K562 (cell line): Measurements from ENCODE around the gene LRRC31.

Source experiments
- CTCF ChIP-seq, 3 experiments: IDR thresholded peaks in 2 of 3; conservative IDR thresholded peaks in 1 of 3; 2 replicates each; pipeline ENCODE4 v1.5.1; 2011 to 2012; ENCODE audit warnings: low read length in 3 of 3, mild to moderate bottlenecking in 3 of 3, control low read depth in 2 of 3, improper control_type of control experiment in 1 of 3, inconsistent platforms in 1 of 3, low read depth in 1 of 3, mixed read lengths in 1 of 3, moderate library complexity in 1 of 3; ENCODE audit not compliant: insufficient read depth in 2 of 3
- FOSL1 ChIP-seq: fragments of 200-800 bp; sonication (Bioruptor generic); conservative IDR thresholded peaks from 2 replicates; pipeline ENCODE4 v1.6.1; 2016; ENCODE audit warnings: missing genetic modification characterization, missing compliant biosample characterization
- MYC ChIP-seq, 2 experiments: fragments of 250-450 bp in 1 of 2; sonication (Bioruptor Pico) in 1 of 2; IDR thresholded peaks; 2 replicates each; pipeline versions ENCODE4 v1.5.1 to v1.6.1; 2012 to 2021; ENCODE audit warnings: low read depth in 2 of 2, borderline replicate concordance in 1 of 2, improper control_type of control experiment in 1 of 2, low read length in 1 of 2, mild to moderate bottlenecking in 1 of 2, moderate library complexity in 1 of 2
- SMC3 ChIP-seq: conservative IDR thresholded peaks from 2 replicates; pipeline ENCODE4 v1.6.1; 2011; ENCODE audit warnings: low read depth, low read length, improper control_type of control experiment; ENCODE audit not compliant: insufficient read depth
- SOX6 ChIP-seq: fragments of 450-650 bp; IDR thresholded peaks from 2 replicates; pipeline ENCODE4 v1.6.1; 2014; ENCODE audit warnings: mild to moderate bottlenecking
- TGIF2 ChIP-seq: sonication (generic); formaldehyde crosslinking; IDR thresholded peaks from 2 replicates; pipeline ENCODE4 v1.8.1; 2022; ENCODE audit warnings: mild to moderate bottlenecking, missing genetic modification reagents, moderate library complexity
- ZBTB43 ChIP-seq: sonication (generic); formaldehyde crosslinking; IDR thresholded peaks from 2 replicates; pipeline ENCODE4 v1.8.0; 2023; ENCODE audit warnings: mild to moderate bottlenecking, missing genetic modification reagents
- ZEB2 ChIP-seq: fragments of 450-650 bp; IDR thresholded peaks from 2 replicates; pipeline ENCODE4 v1.6.1; 2016
- ZFX ChIP-seq: sonication (generic); formaldehyde crosslinking; IDR thresholded peaks from 2 replicates; pipeline ENCODE4 v1.8.0; 2022; ENCODE audit warnings: mild to moderate bottlenecking, missing genetic modification reagents, moderate library complexity
- TF ChIP-seq, protein P1 (sequence below), 2 experiments: fragments of 200-800 bp in 1 of 2; sonication (Bioruptor generic) in 1 of 2; sonication (generic) in 1 of 2; formaldehyde crosslinking in 1 of 2; IDR thresholded peaks in 1 of 2; conservative IDR thresholded peaks in 1 of 2; 2 replicates each; pipeline versions ENCODE4 v1.5.0 to v1.6.1; 2016 to 2020; ENCODE audit warnings: missing compliant biosample characterization in 1 of 2, missing genetic modification characterization in 1 of 2, missing genetic modification reagents in 1 of 2
- TF ChIP-seq, protein P2 (sequence below): sonication (generic); formaldehyde crosslinking; IDR thresholded peaks from 2 replicates; pipeline ENCODE4 v1.9.0; 2022; ENCODE audit warnings: mild to moderate bottlenecking, missing genetic modification reagents

- TF ChIP-seq CTCF (IDR thresholded peaks at IDR 0.05 in 2 of 3, conservative IDR thresholded peaks at IDR 0.05 in 1 of 3; ENCODE audit: insufficient read depth in 2 of 3, low read depth in 1 of 3, low read length in 3 of 3) (no peak), ZFX (CRISPR knock-in tag) (no peak), ZEB2 (no peak), TGIF2 (CRISPR knock-in tag) (no peak), SOX6 (no peak), MYC (IDR thresholded peaks at IDR 0.05; ENCODE audit: low read depth, low read length) (no peak), MYC (CRISPR knock-in tag; IDR thresholded peaks at IDR 0.05; ENCODE audit: borderline replicate concordance, low read depth) (no peak), FOSL1 (tag) (no peak), ZBTB43 (no peak), SMC3 (no peak)
- TF ChIP-seq, protein P1, sequence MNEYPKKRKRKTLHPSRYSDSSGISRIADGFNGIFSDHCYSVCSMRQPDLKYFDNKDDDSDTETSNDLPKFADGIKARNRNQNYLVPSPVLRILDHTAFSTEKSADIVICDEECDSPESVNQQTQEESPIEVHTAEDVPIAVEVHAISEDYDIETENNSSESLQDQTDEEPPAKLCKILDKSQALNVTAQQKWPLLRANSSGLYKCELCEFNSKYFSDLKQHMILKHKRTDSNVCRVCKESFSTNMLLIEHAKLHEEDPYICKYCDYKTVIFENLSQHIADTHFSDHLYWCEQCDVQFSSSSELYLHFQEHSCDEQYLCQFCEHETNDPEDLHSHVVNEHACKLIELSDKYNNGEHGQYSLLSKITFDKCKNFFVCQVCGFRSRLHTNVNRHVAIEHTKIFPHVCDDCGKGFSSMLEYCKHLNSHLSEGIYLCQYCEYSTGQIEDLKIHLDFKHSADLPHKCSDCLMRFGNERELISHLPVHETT (CRISPR knock-in tag; conservative IDR thresholded peaks at IDR 0.05 in 1 of 2, IDR thresholded peaks at IDR 0.05 in 1 of 2) = no peak
- TF ChIP-seq, protein P2, sequence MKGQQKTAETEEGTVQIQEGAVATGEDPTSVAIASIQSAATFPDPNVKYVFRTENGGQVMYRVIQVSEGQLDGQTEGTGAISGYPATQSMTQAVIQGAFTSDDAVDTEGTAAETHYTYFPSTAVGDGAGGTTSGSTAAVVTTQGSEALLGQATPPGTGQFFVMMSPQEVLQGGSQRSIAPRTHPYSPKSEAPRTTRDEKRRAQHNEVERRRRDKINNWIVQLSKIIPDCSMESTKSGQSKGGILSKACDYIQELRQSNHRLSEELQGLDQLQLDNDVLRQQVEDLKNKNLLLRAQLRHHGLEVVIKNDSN (CRISPR knock-in tag) = no peak
Observed at GRCh38 chr3:169848741-169849140, 21.0 kb downstream of the LRRC31 start.
